HG03060 (cell line): ENCODE measurements around the gene JUND.

ENCODE experiments used
- ATAC-seq: cut with Tn5 transposase; IDR thresholded peaks from one replicate; pipeline ENCODE4 v1.9.1; 2021; ENCODE audit warnings: low read depth, moderate number of reproducible peaks; ENCODE audit not compliant: unreplicated experiment

JUND gene

GRCh38 chr19:18308948-18309325, 27.5 kb upstream of the JUND start:
- ATAC-seq: no peak

DNA sequence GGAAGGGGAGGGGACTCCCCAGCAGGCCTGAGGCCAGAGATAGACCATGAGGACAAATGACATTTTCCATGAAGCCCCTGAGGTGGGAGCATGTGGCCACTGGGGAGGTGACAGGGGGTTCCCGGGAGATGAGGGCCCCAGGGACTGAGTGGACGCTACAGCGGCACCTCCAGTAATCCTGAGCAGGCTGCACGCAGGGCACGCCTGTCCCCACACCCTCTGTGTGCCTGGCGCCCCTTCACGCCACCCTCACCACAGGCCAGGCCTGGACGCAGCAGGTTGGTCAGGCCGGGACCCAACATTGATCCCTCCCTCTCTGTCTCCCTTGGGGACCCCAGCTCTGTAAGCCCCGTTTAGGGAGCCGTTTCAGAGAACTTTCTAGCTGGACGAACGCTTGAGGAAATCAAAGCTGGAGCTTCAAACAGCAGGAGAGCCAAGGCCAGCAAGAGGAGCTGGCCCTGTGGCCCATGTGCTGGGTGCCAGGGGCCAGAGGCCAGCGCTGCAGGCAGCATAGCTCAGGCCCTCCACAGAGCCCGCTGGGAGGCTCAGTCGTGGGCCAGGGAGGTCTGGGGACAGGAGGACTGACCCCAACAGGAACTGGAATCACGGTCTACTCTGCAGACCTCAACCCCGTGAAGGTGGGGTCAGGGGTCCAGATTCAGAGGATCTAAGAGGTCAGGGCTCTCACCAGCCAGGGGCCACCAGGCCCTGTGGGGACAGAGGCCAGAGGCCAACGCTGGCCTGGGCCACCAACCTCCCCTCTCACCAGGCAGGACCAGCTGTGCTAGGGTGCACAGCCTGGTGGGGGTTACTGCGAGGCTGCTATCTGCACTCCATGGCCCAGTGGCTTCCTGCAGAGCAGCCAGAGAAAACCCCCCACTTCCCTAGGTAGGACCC, 26.9 kb upstream of the JUND start:
- no peak for ATAC-seq

GRCh38 chr19:18307271-18307681, 25.9 kb upstream of the JUND start:
- ATAC-seq: no peak

GRCh38 chr19:18306888-18307260, 25.5 kb upstream of the JUND start:
- ATAC-seq: no peak

DNA sequence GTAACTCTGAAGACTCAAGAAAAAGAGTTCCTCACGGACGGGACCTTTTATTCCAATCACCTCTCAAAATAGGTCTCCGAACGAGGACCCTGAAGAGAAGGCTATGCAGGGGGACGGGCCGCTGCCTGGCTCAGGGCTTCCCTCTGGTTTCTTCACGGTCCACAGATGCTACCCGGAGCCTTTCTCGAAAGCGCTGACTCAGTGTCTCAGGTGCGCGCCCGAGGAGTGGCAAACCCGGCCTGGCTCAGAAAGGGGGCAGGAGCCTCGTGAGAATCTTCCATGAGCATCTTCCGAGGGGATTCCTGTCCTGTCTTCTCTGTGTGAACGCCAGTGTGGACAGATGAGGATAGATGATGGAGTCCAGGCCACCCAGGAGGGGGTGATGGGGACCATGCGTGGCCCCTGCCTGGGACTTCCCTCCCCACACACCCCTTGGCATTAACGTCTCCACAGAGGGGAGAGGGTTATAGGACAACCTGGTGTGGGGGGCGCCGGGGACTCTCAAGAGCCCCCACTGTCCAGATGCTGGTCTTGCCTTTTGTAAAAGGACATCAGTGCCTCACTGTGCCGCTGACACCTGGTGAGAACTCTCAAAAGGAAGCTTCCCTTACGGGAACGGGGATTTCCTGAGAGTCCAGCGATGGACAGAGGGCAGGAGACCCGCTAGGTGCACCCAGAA, 24.9 kb upstream of the JUND start:
- ATAC-seq: no peak

GRCh38 chr19:18304458-18305310, 23.3 kb upstream of the JUND start:
- ATAC-seq: no peak

DNA sequence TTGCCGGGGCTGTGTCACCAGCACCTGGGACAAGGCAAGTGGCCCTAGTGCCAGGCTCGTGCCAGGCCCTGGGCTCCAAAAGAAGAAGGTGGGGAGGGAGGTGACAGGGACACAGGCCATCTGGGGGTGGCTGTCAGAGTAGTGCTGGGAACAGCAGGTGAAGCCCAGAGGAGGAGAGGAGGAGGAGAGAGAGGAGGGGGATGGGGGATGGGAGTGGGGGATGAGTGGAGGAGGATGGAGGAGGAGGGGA, 22.7 kb upstream of the JUND start:
- ATAC-seq: no peak

- ATAC-seq: no peak
These were observed 20.3 kb upstream of the JUND start for GRCh38 chr19:18301718-18302111.

- no peak for ATAC-seq
These were observed 19.7 kb upstream of the JUND start for GRCh38 chr19:18300930-18301717.

GRCh38 chr19:18299654-18300053, 18.2 kb upstream of the JUND start:
- ATAC-seq: no peak

DNA sequence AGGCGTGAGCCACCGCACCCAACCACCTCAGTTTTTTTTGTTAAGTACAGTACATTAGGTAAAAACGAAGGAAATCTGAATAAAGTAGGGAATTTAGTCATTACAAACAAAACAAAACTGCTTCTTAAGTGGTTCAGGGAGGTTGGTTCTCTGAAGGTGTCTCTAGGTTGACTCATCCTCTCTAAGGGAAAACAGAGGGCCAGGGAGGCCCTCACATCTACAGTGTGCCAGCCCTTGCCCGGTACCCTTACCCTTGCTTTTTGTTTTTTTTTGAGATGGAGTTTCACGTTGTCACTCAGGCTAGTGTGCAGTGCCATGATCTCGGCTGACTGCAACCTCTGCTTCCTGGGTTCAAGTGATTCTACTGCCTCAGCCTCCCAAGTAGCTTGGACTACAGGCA, 17.2 kb upstream of the JUND start:
- no peak for ATAC-seq

DNA sequence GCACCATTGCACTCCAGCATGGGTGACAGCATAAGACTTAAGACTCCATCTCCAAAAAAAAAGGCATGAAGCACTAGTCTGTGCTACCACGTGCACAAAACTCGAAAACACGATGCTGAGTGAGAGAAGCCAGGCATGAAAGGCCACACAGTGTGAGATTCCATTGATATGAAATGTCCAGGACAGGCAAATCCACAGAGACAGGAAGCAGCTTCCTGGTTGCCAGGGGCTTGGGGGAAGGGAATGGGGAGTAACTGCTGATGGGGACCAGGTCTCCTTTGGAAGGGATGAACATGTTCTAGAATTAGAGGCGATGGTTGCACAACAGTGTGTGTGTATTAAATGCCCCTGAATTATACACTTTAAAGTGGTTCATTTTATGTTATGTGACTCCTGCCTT, 15.9 kb upstream of the JUND start:
- ATAC-seq: no peak

- no peak for ATAC-seq
These were observed 13.6 kb upstream of the JUND start for GRCh38 chr19:18295034-18295451.

DNA sequence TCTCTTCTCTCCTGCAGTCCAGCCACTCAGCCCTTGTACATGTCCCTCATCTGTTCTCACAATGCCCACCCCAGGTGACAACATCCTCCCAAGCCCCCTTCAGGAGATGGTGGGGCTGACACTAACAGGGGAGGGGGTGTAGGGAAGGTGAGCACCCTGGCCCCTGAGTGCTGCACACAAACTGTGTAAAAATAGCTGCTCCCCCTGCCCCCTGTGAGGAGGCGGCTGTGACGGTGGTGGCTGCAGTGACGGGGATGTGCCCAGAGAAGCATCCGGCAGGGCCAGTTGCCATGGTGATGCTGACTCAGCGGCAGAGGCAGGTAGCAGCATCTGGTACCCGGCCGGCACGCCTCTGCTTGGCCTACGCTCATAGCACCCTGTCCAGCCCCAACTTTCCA, 13.0 kb upstream of the JUND start:
- ATAC-seq: no peak

DNA sequence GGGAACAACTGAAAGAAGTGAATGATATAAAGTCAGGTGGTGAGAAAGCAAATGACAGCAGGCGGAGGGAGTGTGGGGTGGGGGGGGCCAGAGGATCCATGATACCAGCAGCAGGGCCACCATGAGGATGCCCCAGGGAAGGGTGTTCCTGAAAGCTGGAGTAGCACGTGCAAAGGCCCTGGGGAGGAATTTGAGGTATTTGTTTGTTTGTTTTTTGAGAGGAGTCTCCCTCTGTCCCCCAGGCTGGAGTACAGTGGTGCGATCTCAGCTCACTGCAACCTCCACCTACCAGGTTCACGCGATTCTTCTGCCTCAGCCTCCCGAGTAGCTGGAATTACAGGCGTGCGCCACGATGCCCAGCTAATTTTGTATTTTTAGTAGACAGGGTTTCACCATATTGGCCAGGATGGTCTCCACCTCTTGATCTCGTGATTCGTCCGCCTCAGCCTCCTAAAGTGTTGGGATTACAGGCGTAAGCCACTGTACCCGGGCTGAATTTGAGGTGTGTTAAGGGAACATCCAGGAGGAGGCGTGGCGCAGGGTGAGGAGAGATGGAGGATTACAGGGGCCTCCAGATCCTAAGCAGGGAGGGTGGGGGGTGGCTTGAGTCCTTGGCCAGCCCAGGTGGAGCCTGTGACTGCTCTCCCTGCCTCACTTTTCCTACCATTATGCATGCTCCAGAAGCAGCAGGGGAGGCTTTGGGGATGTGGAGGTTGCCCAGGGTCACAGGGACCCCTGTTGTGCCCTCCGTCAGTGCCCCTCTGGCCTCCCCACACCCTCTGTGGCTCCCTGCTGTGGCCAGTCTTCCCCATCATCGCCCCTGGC, 12.4 kb upstream of the JUND start:
- ATAC-seq: no peak

DNA sequence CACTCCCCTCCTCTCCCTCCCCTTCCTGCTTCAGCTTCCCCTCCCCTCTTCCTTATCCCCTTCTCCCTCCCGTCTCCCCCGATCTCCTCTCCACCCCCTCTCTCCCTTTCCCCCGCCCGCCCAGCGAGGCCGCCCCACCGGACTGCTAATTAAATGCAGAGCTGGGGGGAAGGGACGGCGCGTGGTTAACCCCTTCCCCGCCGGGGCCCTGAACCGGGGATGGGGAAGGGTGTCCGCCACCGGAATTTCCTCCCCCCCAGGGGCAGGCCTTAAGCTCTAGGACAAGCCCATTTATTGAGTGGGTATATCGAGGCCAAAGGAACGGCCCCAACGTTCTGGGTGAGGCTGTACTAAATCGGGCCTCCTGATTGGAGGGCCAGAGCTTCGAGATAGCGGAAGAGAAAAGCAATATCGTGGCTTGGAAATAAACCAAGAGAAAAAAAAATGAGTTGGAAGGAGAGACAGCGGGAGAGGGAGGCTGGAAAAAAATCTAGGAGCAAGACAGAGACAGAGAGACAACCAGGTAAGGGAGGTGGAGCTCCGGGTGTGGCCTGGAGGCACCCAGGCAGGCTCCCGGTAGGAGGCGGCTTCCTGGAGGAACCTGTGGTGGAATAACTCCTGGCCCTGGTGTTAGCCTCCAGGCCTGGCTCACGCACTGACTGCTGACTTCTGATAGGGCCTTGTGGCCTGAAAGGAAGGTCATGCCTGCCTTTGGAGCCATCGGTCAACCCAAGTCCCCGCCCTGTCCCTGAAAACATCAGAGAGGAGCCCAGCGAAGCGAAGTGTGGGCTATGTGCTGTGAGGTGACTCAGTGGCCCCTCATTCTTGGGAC, 11.6 kb upstream of the JUND start:
- no peak for ATAC-seq

DNA sequence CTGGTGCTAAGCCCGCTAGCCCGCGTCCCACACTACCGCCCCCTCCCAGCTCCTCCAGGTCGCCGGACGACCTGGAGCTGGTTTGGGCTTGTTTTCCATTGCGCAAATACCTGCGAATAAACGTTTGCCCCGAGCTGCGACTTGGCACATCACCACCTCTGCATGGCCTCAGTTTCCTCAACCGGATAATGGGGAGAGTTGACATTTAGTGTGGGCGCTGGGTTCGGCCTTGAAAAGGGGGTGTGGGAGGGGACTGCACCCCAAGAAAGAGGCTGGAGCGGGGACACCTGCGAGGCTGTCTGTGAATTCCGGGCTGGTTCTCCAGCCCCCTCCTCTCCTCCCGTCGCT, 11.0 kb upstream of the JUND start:
- ATAC-seq: no peak

DNA sequence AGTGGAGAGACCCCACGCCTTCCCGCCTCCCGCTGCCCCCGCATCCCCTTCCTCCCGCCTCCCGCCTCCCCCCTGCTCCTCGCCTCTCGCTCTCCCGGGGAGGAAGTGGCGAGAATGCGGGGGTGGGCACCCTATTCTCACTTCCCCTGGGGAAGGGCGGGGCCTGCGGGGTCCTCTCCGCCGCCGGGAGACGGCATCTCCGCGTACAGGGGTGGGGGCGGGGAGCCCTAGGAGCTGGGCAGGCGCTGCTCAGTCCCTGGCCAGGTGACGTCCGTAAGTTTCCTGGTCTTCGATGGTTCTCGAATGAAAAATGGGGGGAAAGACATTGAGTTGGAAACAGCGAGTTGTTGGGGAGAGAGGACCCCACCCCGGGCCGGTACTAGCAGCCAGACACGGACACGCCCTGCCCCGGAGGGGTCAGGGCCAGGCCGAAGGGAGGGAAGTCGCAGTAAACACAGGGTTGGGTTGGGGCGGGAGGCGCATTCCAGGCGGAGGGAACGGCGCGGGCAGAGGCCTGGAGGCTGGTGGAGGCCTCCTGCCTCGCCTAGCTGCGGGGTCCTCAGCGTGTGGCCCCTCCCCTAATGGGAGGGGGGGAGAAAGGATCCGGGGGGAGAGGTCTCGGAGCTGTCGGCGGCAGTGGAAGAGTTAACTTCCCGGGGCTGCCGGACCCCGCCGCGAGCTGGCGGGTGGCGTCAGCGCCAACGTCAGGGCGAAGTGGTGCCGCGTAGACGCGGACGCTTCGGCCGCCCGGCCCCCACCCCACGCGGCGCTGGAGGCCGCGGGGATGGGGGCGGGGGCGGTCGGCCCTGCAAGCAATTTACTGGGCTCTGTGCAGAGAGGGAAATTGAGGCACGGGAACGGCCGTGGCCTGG, 10.4 kb upstream of the JUND start:
- ATAC-seq: no peak
